ENCODE measurements around the gene PAIP1. TPM values are rescaled to one million over a fixed set of nuclear protein-coding genes. Genes with fewer than 3 reads are reported as not detected.

The PAIP1 gene
- total and polyA plus RNA-seq, 2 experiments from 2014 or later: 123 to 131 TPM

- WGBS (ENCODE audit: low lambda C conversion rate, missing lambda C conversion rate): 92% methylated on average over 8 of the region's 8 CpGs
- H2AFZ ChIP-seq: no peak overlapping the region
- no peak for DNase-seq (ENCODE audit: low spot score)
Measured at GRCh38 chr5:43570450-43571158, 13.7 kb upstream of the PAIP1 start.

GRCh38 chr5:43569236-43569746 is 12.4 kb upstream of the PAIP1 start:
- H3K4me1 ChIP-seq (ENCODE audit: insufficient read depth): no peaks in the 10 kb centered on the region
- no peak overlapping the region for H3K4me3 ChIP-seq
- H3K27ac ChIP-seq: no peak overlapping the region
- no peaks in the 10 kb centered on the region for H3K27me3 ChIP-seq
- no peak overlapping the region for H3K4me2 ChIP-seq
- TF ChIP-seq CTCF (IDR thresholded peaks at IDR 0.05; ENCODE audit: poor library complexity): no peak
- no peak for TF ChIP-seq EZH2 (IDR thresholded peaks at IDR 0.05; ENCODE audit: borderline replicate concordance)
- no peak for TF ChIP-seq EZH2phosphoT487 (IDR thresholded peaks at IDR 0.05; ENCODE audit: low read depth, severe bottlenecking, unreplicated experiment)
- no peak for DNase-seq (ENCODE audit: low spot score)
- 91% methylated on average over 4 of the region's 4 CpGs for WGBS (ENCODE audit: low lambda C conversion rate, missing lambda C conversion rate)
- no peak overlapping the region for H2AFZ ChIP-seq
- no peaks in the 10 kb centered on the region for H3K79me2 ChIP-seq
- no peaks in the 10 kb centered on the region for H3K36me3 ChIP-seq (replicated peaks; ENCODE audit: insufficient read depth, low read depth)
- no peaks in the 10 kb centered on the region for H3K9me3 ChIP-seq (ENCODE audit: low read depth)
- no peaks in the 10 kb centered on the region for H4K20me1 ChIP-seq (ENCODE audit: insufficient read depth, poor library complexity, severe bottlenecking)
- H3K9me2 ChIP-seq (replicated peaks; ENCODE audit: insufficient read depth): no peaks in the 10 kb centered on the region

More at GRCh38 chr5:43570450-43571158, 13.7 kb upstream of the PAIP1 start:
- H3K4me3 ChIP-seq: no peak overlapping the region
- no peak overlapping the region for H3K27ac ChIP-seq
- H4K20me1 ChIP-seq (ENCODE audit: insufficient read depth, poor library complexity, severe bottlenecking): no peaks in the 10 kb centered on the region
- no peaks in the 10 kb centered on the region for H3K79me2 ChIP-seq
- no peaks in the 10 kb centered on the region for H3K9me2 ChIP-seq (replicated peaks; ENCODE audit: insufficient read depth)
- H3K27me3 ChIP-seq: no peaks in the 10 kb centered on the region
- H3K4me2 ChIP-seq: no peak overlapping the region
- TF ChIP-seq EZH2phosphoT487 (IDR thresholded peaks at IDR 0.05; ENCODE audit: low read depth, severe bottlenecking, unreplicated experiment) (no peak), CTCF (IDR thresholded peaks at IDR 0.05; ENCODE audit: poor library complexity) (no peak), EZH2 (IDR thresholded peaks at IDR 0.05; ENCODE audit: borderline replicate concordance) (no peak)
- H3K9me3 ChIP-seq (ENCODE audit: low read depth): no peaks in the 10 kb centered on the region
- H3K36me3 ChIP-seq (replicated peaks; ENCODE audit: insufficient read depth, low read depth): no peaks in the 10 kb centered on the region
- no peaks in the 10 kb centered on the region for H3K4me1 ChIP-seq (ENCODE audit: insufficient read depth)

GRCh38 chr5:43567967-43568366 is 11.1 kb upstream of the PAIP1 start:
- no peak for DNase-seq (ENCODE audit: low spot score)
- Histone ChIP-seq H3K9me3 (ENCODE audit: low read depth) (no peaks in the 10 kb centered on the region), H3K4me3 (no peak overlapping the region), H4K20me1 (ENCODE audit: insufficient read depth, poor library complexity, severe bottlenecking) (no peaks in the 10 kb centered on the region), H3K4me2 (no peak overlapping the region), H3K36me3 (replicated peaks; ENCODE audit: insufficient read depth, low read depth) (no peaks in the 10 kb centered on the region), H3K27me3 (no peaks in the 10 kb centered on the region), H3K9me2 (replicated peaks; ENCODE audit: insufficient read depth) (no peaks in the 10 kb centered on the region), H2AFZ (no peak overlapping the region), H3K4me1 (ENCODE audit: insufficient read depth) (no peaks in the 10 kb centered on the region), H3K27ac (no peak overlapping the region), H3K79me2 (no peaks in the 10 kb centered on the region)
- TF ChIP-seq EZH2 (IDR thresholded peaks at IDR 0.05; ENCODE audit: borderline replicate concordance) (no peak), CTCF (IDR thresholded peaks at IDR 0.05; ENCODE audit: poor library complexity) (no peak), EZH2phosphoT487 (IDR thresholded peaks at IDR 0.05; ENCODE audit: low read depth, severe bottlenecking, unreplicated experiment) (no peak)
- WGBS (ENCODE audit: low lambda C conversion rate, missing lambda C conversion rate): 91% methylated on average over 3 of the region's 3 CpGs
